ENCODE measurements around the gene EPS15. TPM values are rescaled to one million over a fixed set of nuclear protein-coding genes. Genes with fewer than 3 reads are reported as not detected.
"Not testable (repeated sequence)": the region's sequence is repeated elsewhere in the genome, so short reads cannot be mapped to it uniquely, and the experiment has no call there.

EPS15 gene
- total and polyA plus RNA-seq, 7 donors = 9.8 to 71.9 (median 46.1) TPM

GRCh38 chr1:51534447-51534846 lies 15.4 kb upstream of the EPS15 start:
- no peak for TF ChIP-seq CTCF (IDR thresholded peaks at IDR 0.05)

GRCh38 chr1:51532853-51533252 lies 13.8 kb upstream of the EPS15 start:
- ATAC-seq (no peak), DNase-seq (no peak)
- no peak for TF ChIP-seq CTCF (IDR thresholded peaks at IDR 0.05)
- no peak overlapping the region for H3K4me3 ChIP-seq
- intact Hi-C loops (cut with DNase I) = no loop called here
- H3K4me1 ChIP-seq = peaks cover 9% of the 10 kb centered on the region
- no peaks in the 10 kb centered on the region for H3K36me3 ChIP-seq (ENCODE audit: insufficient read depth in 1 of 2, low read depth in 1 of 2)
- H3K27ac ChIP-seq = no peak overlapping the region
- no peaks in the 10 kb centered on the region for H3K27me3 ChIP-seq (ENCODE audit: insufficient read depth in 3 of 3, low read length in 2 of 3)
- H3K9me3 ChIP-seq = no peaks in the 10 kb centered on the region
- WGBS, 3 donors = 95 to 97% (median 97%) methylated on average over 1 of the region's 1 CpG

More at GRCh38 chr1:51534447-51534846, 15.4 kb upstream of the EPS15 start:
- H3K4me1 ChIP-seq = peaks cover 18% of the 10 kb centered on the region
- ATAC-seq (no peak), DNase-seq (no peak)
- H3K4me3 ChIP-seq = no peak overlapping the region
- 52 to 65% (median 60%) methylated on average over 3 of the region's 3 CpGs for WGBS, 3 donors
- intact Hi-C loops (cut with DNase I) = no loop called here
- H3K27me3 ChIP-seq (ENCODE audit: insufficient read depth in 3 of 3, low read length in 2 of 3) = no peaks in the 10 kb centered on the region
- H3K9me3 ChIP-seq = no peaks in the 10 kb centered on the region
- H3K27ac ChIP-seq = no peak overlapping the region
- no peaks in the 10 kb centered on the region for H3K36me3 ChIP-seq (ENCODE audit: insufficient read depth in 1 of 2, low read depth in 1 of 2)

- ATAC-seq; H3K36me3 ChIP-seq (ENCODE audit: insufficient read depth in 1 of 2, low read depth in 1 of 2); H3K4me3 ChIP-seq; H3K4me1 ChIP-seq; intact Hi-C loops (cut with DNase I); H3K27ac ChIP-seq; H3K27me3 ChIP-seq (ENCODE audit: insufficient read depth in 3 of 3, low read length in 2 of 3); DNase-seq; H3K9me3 ChIP-seq: not testable (repeated sequence)
- WGBS, 3 donors = 82 to 91% (median 85%) methylated on average over 4 of the region's 4 CpGs
Measured at GRCh38 chr1:51530447-51530846, 11.4 kb upstream of the EPS15 start.

- Histone ChIP-seq H3K4me3 (no peak overlapping the region), H3K9me3 (no peaks in the 10 kb centered on the region), H3K36me3 (ENCODE audit: insufficient read depth in 1 of 2, low read depth in 1 of 2) (no peaks in the 10 kb centered on the region), H3K27ac (no peak overlapping the region), H3K4me1 (peaks cover 5% of the 10 kb centered on the region), H3K27me3 (ENCODE audit: insufficient read depth in 3 of 3, low read length in 2 of 3) (no peaks in the 10 kb centered on the region)
- DNase-seq (no peak), ATAC-seq (no peak)
- intact Hi-C loops (cut with DNase I) = no loop called here
- no peak for TF ChIP-seq CTCF (IDR thresholded peaks at IDR 0.05)
Measured at GRCh38 chr1:51527144-51527543, 8.1 kb upstream of the EPS15 start.

- ATAC-seq = no peak
- peaks cover 5% of the 10 kb centered on the region for H3K4me1 ChIP-seq
- intact Hi-C loops (cut with DNase I) = no loop called here
- H3K9me3 ChIP-seq = no peaks in the 10 kb centered on the region
- no peak overlapping the region for H3K4me3 ChIP-seq
- no peak overlapping the region for H3K27ac ChIP-seq
- WGBS, 3 donors = 86 to 93% (median 88%) methylated on average over 3 of the region's 3 CpGs
- no peaks in the 10 kb centered on the region for H3K36me3 ChIP-seq (ENCODE audit: insufficient read depth in 1 of 2, low read depth in 1 of 2)
- no peaks in the 10 kb centered on the region for H3K27me3 ChIP-seq (ENCODE audit: insufficient read depth in 3 of 3, low read length in 2 of 3)
- TF ChIP-seq CTCF (IDR thresholded peaks at IDR 0.05) = no peak
- no peak for DNase-seq
Measured at GRCh38 chr1:51526248-51526647, 7.2 kb upstream of the EPS15 start.

Data from psoas muscle (tissue), 8 donors.